Aorta (tissue), 5 donors: ENCODE measurements around the gene COL5A1. TPM values are rescaled to one million over a fixed set of nuclear protein-coding genes. Genes with fewer than 3 reads are reported as not detected.

Experiments
- ATAC-seq: fragments of 200-7000 bp; cut with Tn5 transposase; one replicate; pipeline ENCODE4 v1.9.1; 2022; ENCODE audit warnings: moderate library complexity; ENCODE audit not compliant: low FRiP score
- DNase-seq, 2 donors: peaks; one replicate each; pipeline ENCODE4 v3.0.0-alpha.2; 2020
- H3K27ac ChIP-seq, 2 donors: one replicate each; pipeline ENCODE4 v1.5.1; 2013; ENCODE audit warnings: low read length in 2 of 2, mild to moderate bottlenecking in 2 of 2, moderate library complexity in 2 of 2, control low read depth in 1 of 2, inconsistent platforms in 1 of 2, low read depth in 1 of 2
- H3K27me3 ChIP-seq, 2 donors: one replicate each; pipeline ENCODE4 v1.6.1; 2013; ENCODE audit warnings: control low read depth in 1 of 2, low read length in 1 of 2, mild to moderate bottlenecking in 1 of 2, moderate library complexity in 1 of 2; ENCODE audit not compliant: insufficient read depth in 2 of 2, control insufficient read depth in 1 of 2
- H3K36me3 ChIP-seq, 2 donors: one replicate each; pipeline ENCODE4 v1.6.1; 2013; ENCODE audit warnings: control low read depth in 1 of 2, low read length in 1 of 2, mild to moderate bottlenecking in 1 of 2; ENCODE audit not compliant: insufficient read depth in 2 of 2, control insufficient read depth in 1 of 2
- H3K4me1 ChIP-seq, 2 donors: one replicate each; pipeline ENCODE4 v1.6.1; 2013; ENCODE audit warnings: low read length in 2 of 2, control low read depth in 1 of 2, mild to moderate bottlenecking in 1 of 2, moderate library complexity in 1 of 2; ENCODE audit not compliant: insufficient read depth in 2 of 2, control insufficient read depth in 1 of 2
- H3K4me3 ChIP-seq, 2 donors: one replicate each; pipeline ENCODE4 v1.5.1; 2013; ENCODE audit warnings: low read length in 2 of 2, control low read depth in 1 of 2, mild to moderate bottlenecking in 1 of 2
- H3K9me3 ChIP-seq: one replicate; pipeline ENCODE4 v1.6.1; 2013; ENCODE audit warnings: mild to moderate bottlenecking, low read length; ENCODE audit not compliant: control insufficient read depth
- WGBS, 2 donors: extraction: QIAGEN DNeasy Blood & Tissue Kit; methylation state at CpG; one replicate each; pipeline ENCODE4 v1.1.7; 2013; 5-methylcytosine and 5-hydroxymethylcytosine counted together
- intact Hi-C, 2 donors: fragments of 100-400 bp; cut with DNase I; formaldehyde crosslinking; loops; one replicate each; pipeline versions ENCODE4 v1.14.2 to v1.15.0; 2022
- polyA plus RNA-seq, 2 donors: library from polyadenylated mRNA; stranded (reverse); fragments of 200-250 nt; gene quantifications; one replicate each; pipeline ENCODE4 v1.2.3, GENCODE V29; 2013
- total RNA-seq, 2 donors: library from RNA; stranded (reverse); fragmentation: NEBNext Ultra II Directional; extraction: Animal tissue kit (Norgen Biotek cat#: 25700); gene quantifications; one replicate each; pipeline ENCODE4 v1.2.1, GENCODE V29; 2021
- donor health status: healthy with polysubstance abuse.
- donor health status: Bipolar disorder and iron deficiency.
- donor health status: DM: no; HTN: no; CAD: no.
- donor health status: DM: no; HTN: no; CAD: no.
- donor health status: DM: yes; HTN: yes; CAD: no.

The COL5A1 gene
- total and polyA plus RNA-seq, 4 donors = 18.7 to 159 (median 82.8) TPM

DNA sequence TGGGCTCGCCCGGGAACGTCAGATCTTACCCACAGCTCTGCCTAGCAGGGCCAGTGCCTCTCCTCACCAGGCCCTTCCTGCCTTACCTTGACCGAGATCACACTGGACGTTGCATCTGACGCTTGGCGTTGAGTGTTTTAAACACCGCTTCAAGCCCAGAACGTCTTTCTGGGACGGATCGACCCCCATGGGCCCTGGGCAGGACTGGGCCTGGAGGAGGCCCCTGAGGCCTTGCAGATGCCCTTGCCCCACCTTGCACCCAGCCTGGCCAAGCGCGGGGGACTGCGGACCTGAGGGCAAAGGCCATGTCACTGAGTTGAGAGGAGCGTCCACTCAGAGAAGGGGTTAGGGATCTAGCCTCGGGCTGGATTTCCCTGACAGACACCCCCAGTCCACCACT, 174.7 kb downstream of the COL5A1 start:
- DNase-seq (no peak), ATAC-seq (no peak)
- Histone ChIP-seq H3K4me3 (no peak overlapping the region), H3K27ac (no peak overlapping the region), H3K27me3 (no peaks in the 10 kb centered on the region), H3K9me3 (no peaks in the 10 kb centered on the region), H3K4me1 (no peaks in the 10 kb centered on the region), H3K36me3 (peaks cover 0 to 7% of the 10 kb centered on the region in 2 donors)
- intact Hi-C loops = no loop called here
- 86 to 90% methylated on average over 16 of the region's 16 CpGs for WGBS, 2 donors

DNA sequence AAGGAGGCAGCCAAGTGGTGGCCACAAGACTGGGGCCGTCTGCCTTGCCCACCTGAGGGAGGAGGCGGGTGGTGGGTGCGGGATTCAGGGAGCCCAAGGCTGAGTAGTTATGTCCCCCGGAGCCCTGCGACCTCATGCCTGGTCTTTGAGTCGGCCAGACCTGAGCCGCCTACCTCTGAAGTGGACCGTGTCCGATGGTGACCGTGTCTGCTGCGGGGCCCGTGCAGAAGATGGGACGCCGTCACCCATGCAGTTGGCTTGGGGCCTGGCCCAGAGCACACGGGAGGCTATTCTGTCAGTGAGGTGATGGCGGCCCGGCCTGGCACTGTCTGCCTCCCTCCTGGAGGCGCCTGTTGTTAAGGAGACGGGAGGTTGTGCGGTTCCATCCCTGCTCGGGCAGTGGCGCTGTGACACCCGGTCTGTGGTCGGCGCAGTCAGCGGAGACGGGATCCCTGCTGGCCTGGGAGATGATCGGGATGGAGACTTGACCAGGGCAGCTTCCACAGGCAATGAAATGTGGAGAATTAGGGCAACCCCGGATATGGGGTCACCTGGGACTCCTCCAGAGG, 176.5 kb downstream of the COL5A1 start:
- H3K36me3 ChIP-seq = peaks cover 0 to 8% of the 10 kb centered on the region in 2 donors
- 90% methylated on average over 28 to 29 of the region's 29 CpGs for WGBS, 2 donors
- ATAC-seq = no peak

DNA sequence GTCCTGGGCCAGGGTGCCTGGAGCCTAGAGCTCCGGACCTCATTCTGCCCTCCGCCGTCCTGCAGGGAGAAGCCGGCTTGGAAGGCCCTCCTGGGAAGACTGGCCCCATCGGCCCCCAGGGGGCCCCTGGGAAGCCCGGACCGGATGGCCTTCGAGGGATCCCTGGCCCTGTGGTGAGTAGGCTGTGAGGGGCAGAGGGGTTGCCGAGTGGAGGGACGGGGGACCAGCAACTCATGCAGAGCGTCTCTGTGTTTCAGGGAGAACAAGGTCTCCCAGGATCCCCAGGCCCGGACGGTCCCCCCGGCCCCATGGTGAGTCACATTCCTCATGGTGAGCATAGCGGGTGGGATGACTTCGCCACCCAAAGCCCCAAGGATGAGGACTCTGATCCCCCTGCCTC, 177.0 kb downstream of the COL5A1 start:
- Histone ChIP-seq H3K4me1 (no peaks in the 10 kb centered on the region), H3K27me3 (no peaks in the 10 kb centered on the region), H3K4me3 (no peak overlapping the region), H3K27ac (no peak overlapping the region), H3K9me3 (no peaks in the 10 kb centered on the region), H3K36me3 (peaks cover 0 to 8% of the 10 kb centered on the region in 2 donors)
- DNase-seq = no peak
- WGBS, 2 donors = 87 to 89% methylated on average over 16 of the region's 16 CpGs
- intact Hi-C loops = no loop called here
- ATAC-seq = no peak

More for the DNA sequence above, 176.5 kb downstream of the COL5A1 start:
- no peak for DNase-seq
- intact Hi-C loops = no loop called here
- H3K27me3 ChIP-seq = no peaks in the 10 kb centered on the region
- H3K9me3 ChIP-seq = no peaks in the 10 kb centered on the region
- H3K4me1 ChIP-seq = no peaks in the 10 kb centered on the region
- H3K27ac ChIP-seq = no peak overlapping the region
- H3K4me3 ChIP-seq = no peak overlapping the region

DNA sequence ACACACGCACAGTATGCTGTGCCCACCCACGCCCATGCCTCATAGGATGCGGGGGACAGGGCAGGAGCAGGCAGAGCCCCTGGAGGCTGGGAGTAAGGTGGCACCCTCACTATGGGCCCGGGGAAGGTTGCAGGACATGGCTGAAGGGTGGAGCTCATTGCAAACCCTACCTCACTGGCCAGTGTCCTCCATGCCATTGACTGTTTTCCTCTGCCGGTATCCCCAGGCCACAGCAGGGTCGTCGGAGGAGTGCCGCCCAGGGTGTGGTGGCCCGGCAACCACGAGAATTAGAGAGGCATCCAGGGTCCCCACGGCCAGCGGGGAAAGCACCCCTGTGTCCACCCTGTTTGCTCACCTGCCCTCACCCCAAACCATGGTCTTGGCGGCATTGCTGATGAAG, 179.3 kb downstream of the COL5A1 start:
- 89 to 91% methylated on average over 13 of the region's 13 CpGs for WGBS, 2 donors

DNA sequence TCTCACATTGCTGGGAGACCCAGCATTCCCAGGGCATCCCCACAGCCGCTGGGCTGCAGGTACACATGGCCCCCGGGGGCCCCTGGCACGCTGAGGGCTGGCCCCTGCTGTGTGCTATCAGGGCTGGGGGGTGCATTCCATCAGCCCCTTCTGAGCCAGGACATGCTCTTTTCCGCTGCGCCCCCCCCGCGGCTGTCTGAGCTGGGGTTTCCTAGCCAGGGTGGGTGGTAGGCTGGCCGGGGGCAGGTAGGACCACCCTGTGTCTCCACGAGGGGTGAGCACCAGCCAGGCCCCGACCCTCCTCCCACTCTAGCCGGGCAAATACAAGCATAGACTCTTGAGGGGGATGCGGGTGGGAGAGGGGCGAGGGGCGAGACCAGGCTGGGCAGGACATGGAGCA, 180.9 kb downstream of the COL5A1 start:
- ATAC-seq = no peak
- H3K36me3 ChIP-seq = peaks cover 0 to 8% of the 10 kb centered on the region in 2 donors
- 78 to 83% methylated on average over 11 to 14 of the region's 14 CpGs for WGBS, 2 donors
- H3K4me1 ChIP-seq = no peaks in the 10 kb centered on the region
- no peaks in the 10 kb centered on the region for H3K9me3 ChIP-seq
- intact Hi-C loops = no loop called here
- H3K27ac ChIP-seq = no peak overlapping the region
- H3K4me3 ChIP-seq = no peak overlapping the region
- no peaks in the 10 kb centered on the region for H3K27me3 ChIP-seq
- DNase-seq = no peak

More for the DNA sequence above, 179.3 kb downstream of the COL5A1 start:
- H3K4me3 ChIP-seq = no peak overlapping the region
- DNase-seq = no peak
- no peaks in the 10 kb centered on the region for H3K9me3 ChIP-seq
- H3K4me1 ChIP-seq = no peaks in the 10 kb centered on the region
- no peak for ATAC-seq
- peaks cover 0 to 10% of the 10 kb centered on the region in 2 donors for H3K36me3 ChIP-seq
- intact Hi-C loops = no loop called here
- H3K27ac ChIP-seq = no peak overlapping the region
- H3K27me3 ChIP-seq = no peaks in the 10 kb centered on the region

DNA sequence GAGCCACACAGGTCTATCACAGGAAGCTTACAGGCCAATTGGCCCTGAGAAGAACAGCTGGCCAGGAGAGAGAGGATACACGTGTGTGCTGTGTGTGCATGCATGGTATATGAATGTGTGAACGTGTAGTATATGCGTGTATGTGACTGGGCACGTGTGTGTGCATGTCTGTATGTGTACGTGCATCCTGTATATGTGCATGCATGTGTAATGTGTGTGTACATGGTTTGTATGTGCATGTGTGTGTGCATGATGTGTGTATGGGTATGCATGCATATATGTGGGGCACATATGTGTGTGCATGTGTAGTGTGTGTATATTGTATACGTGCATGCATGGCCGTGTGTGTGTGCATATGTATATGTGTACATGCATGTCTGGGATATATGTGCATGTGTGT, 182.0 kb downstream of the COL5A1 start:
- intact Hi-C loops = no loop called here
- no peak for DNase-seq
- Histone ChIP-seq H3K27me3 (no peaks in the 10 kb centered on the region), H3K4me3 (no peak overlapping the region), H3K9me3 (no peaks in the 10 kb centered on the region), H3K27ac (no peak overlapping the region), H3K36me3 (peaks cover 0 to 8% of the 10 kb centered on the region in 2 donors), H3K4me1 (no peaks in the 10 kb centered on the region)
- no peak for ATAC-seq
- WGBS, 2 donors = 80 to 82% methylated on average over 7 of the region's 7 CpGs

DNA sequence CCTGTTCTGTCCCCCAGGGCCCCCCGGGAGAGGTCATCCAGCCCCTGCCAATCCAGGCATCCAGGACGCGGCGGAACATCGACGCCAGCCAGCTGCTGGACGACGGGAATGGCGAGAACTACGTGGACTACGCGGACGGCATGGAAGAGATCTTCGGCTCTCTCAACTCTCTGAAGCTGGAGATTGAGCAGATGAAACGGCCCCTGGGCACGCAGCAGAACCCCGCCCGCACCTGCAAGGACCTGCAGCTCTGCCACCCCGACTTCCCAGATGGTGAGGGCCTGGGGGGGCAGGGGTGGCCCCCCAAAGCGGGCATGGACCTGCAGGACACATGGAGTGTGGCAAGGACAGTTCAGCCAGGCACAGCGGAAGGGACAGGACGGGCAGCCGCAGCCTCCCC, 183.0 kb downstream of the COL5A1 start:
- Histone ChIP-seq H3K27ac (no peak overlapping the region), H3K4me3 (no peak overlapping the region), H3K9me3 (no peaks in the 10 kb centered on the region), H3K27me3 (no peaks in the 10 kb centered on the region), H3K4me1 (no peaks in the 10 kb centered on the region), H3K36me3 (peaks cover 0 to 8% of the 10 kb centered on the region in 2 donors)
- DNase-seq = no peak
- intact Hi-C loops = no loop called here
- ATAC-seq = no peak
- WGBS, 2 donors = 91 to 92% methylated on average over 23 of the region's 23 CpGs

DNA sequence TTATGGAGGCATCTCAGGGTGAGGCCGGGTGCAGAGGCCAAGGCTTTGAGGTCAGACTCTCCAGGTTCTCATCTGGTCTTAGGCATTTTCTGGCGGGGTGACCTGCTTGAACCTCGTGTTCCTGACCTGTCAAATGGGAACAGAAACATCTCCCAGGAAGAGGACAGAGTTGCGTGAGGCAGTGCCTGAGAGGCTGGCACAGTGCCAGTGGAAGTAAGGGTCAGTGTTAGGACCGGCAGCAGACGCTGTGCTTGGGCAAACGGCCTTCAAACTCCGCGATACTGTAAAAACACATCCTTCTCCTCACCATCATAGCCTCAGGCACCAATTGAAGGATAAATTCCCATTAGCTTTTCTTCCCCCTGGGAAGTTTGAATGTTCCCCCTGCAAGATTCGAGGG, 183.4 kb downstream of the COL5A1 start:
- WGBS, 2 donors = 50 to 69% methylated on average over 10 of the region's 10 CpGs
- no peak overlapping the region for H3K4me3 ChIP-seq
- no peaks in the 10 kb centered on the region for H3K9me3 ChIP-seq
- DNase-seq (no peak), ATAC-seq (no peak)
- no peak overlapping the region for H3K27ac ChIP-seq
- no peaks in the 10 kb centered on the region for H3K4me1 ChIP-seq
- intact Hi-C loops = no loop called here
- H3K36me3 ChIP-seq = peaks cover 0 to 6% of the 10 kb centered on the region in 2 donors
- H3K27me3 ChIP-seq = no peaks in the 10 kb centered on the region

DNA sequence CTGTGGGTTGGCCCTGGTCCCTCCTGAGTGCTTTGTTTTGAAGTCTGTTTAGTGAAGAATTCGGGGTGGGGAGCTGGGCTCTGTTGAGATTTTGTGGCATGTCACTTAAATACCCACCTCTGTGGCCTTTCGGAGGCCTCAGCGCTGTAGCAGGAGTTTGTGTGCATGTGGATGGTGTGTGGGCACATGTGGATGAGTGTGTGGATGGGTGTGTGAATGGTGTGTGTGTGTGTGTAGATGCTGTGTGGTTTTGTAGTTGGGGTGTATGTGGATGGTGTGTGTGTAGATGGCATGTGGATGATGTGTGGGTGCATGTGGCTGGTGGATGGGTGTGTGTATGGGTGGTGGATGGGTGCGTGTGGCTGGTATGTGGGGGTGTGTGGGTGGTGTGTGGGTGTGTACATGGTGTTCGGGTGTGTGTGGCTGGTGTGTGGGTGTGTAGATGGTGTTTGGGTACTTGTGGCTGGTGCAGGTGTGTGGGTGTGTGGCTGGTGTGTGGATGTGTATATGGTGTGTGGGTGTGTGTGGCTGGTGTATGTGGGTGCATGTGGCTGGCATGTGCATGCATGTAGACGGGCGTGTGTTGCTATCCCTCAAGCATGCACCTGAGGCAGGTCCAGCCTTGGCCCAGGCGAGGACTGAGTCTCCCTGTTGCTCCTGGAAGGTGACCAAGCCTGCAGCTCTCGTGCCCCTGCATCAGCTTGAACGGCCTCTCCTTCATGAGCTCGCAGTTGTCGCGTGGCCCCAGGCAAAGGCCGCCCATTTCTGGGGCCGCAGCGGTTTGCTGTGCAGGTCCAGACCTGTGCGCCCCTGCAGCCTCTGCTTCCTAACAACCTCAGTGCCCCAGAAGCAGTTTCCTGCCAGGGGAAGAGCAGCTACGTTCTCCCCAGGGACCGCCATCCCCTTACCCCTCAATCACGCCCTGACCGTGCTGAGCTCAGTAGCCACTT, 185.0 kb downstream of the COL5A1 start:
- H3K27ac ChIP-seq = no peak overlapping the region
- peaks cover 0 to 4% of the 10 kb centered on the region in 2 donors for H3K36me3 ChIP-seq
- WGBS, 2 donors = 76 to 79% methylated on average over 21 of the region's 21 CpGs
- intact Hi-C loops = no loop called here
- no peak for ATAC-seq
- no peaks in the 10 kb centered on the region for H3K9me3 ChIP-seq
- H3K4me1 ChIP-seq = no peaks in the 10 kb centered on the region
- no peak overlapping the region for H3K4me3 ChIP-seq
- no peaks in the 10 kb centered on the region for H3K27me3 ChIP-seq
- no peak for DNase-seq
